ENCODE results near the gene DOLPP1.

The DOLPP1 gene

DNA sequence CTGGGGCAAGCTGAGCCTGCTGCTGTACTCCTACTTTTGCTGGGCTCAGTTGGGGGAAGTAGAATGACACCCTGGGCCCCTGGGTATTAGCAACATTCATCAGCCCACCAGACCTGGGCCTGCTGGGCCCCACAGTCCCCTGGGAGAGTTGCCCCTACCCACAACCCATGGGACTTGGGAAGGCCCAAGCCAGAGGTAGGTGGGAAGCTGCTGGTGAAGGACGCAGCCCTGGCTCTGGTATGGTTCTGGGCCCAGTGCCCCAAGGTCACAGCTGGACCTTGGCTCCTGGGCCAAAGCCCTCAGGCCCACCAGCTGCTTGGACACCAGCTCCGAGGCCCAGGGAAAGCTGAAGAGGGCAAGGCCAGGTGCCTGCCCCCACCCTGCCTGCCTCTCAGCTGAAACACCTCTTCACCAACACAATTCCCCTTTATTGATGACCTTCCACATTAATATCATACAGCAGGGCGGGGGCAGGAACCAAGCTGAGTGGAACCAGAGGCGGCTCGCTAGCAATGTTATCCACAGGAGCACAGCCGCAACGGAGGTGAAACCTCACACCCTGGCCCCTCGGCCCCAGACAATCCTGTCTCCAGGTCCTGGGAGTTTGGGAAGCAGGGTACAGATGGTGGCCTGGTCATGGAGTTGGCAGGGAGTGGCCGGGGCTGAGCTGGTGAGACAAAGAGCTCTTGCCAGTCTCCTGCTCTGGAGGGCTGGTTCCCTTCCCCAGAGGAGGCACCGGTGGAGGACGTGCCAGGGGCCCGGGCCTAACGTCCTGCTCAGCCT lies 13.7 kb downstream of the DOLPP1 start:
- no peak for DNase-seq (ENCODE audit: low spot score)

DNA sequence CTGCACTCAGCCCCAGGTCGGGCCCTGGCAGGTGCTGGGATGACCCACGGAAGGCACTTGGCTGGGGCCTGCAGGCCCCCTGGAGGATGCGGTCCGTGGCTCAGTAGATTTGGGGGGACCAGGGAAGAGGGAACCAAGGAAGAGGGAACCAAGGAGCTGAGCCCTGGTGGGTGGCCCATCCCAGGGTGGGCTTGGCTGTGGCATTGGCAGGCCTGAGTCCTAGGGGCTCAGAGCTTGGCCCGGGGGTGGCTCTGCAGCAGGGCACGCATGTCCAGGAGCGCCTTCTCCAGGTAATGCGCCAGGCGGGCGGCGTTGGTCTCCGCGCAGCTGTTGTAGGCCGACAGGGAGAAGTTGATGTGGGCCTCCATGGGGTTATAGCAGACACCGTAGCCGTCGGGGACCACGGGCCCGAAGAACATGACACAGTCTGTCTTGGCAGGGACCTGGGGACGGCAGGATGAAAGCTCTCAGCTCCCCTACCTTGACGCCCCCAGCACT lies 14.3 kb downstream of the DOLPP1 start:
- no peak for DNase-seq (ENCODE audit: low spot score)

DNA sequence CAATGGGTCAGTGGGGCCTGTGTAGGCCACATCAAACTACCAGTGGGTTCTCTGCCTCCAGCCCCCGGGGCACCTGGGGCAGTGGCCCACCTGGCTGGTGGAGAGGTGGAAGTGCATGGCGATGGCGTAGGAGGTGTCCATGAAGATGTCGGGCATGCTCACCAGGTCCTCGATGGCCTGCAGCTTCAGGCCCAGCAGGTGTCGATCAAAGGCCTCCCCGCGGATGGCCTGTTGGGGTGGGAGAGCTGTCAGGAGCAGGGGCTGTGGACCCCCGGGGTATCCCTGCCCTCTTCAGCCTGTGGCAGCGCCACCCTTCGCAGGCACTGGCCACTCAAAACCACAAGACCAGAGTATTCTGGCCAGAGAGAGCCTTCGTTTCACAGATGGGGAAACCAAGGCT lies 15.0 kb downstream of the DOLPP1 start:
- no peak for DNase-seq (ENCODE audit: low spot score)

DNA sequence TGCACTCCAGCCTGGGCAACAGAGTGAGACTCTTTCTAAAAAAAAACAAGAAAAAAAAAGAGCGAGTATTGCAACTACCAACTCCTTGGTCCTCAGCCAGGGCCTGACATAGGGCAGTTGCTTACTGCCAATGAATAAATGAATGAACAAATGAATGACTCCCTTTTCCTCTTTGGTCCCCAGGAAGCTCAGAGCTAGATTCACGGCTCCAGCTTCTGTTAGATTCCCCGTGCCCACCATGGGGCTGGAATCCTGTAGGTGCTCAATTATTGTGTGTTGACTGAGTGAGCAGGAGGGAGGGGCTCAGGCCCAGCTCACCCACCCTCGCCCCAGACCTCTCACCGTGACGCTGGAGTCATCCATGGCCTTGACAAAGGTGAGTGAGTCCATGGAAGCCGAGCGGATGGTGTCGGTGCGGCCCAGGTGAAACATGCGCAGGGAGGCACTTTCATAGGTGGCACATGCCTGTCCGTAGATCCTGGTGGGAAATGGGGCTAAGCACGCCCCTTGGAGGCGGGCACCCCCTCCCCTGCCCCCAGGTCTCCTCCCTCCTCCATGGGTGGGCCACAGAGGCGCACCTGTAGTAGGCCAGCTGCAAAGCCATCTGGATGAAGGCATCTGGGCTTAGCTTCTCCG lies 16.9 kb downstream of the DOLPP1 start:
- DNase-seq (ENCODE audit: low spot score) = no peak

- no peak for DNase-seq (ENCODE audit: low spot score)
These were observed 17.4 kb downstream of the DOLPP1 start for GRCh38 chr9:129098328-129098727.

GRCh38 chr9:129100383-129101169 lies 19.7 kb downstream of the DOLPP1 start:
- DNase-seq (ENCODE audit: low spot score) = no peak

DNA sequence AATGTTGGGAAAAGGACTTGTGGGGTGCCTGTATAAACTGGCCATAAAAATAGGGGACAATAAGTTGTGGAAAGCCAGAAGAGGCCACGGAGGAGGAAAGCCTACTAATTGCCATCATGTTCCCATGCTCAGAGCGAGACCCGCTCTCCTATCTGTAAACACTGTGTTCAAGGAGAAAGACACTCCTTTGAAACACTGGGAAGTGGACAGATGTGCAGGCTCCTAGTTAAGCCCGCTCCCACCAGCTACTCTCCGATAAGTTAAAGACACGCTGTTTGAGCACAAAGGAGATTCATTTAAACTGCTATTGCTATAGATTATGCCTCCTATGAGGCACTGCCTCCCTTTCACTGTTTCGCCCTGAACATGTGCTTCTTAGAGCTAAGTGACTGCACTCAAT lies 20.4 kb downstream of the DOLPP1 start:
- DNase-seq (ENCODE audit: low spot score) = no peak

DNA sequence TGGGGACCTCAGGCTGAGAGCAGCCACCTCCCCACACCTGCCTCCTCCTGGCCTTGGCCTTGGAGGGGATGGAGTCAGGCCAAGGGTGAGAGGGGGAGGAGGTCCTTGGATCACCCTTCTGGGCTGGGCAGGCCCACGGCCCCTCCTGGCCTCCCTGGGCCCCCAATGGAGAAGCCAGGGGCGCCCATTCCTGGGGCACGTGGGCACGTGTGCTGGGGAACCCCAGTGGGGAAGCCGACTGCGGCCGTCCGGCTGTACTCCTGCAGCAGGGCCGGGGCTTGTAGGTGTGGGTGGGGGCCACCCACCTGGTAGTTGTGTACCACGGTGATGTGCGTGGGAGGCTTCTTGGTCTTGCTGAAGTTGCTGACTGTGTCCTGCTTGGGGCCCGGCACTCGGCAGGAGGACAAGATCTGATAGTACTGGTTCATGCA lies 21.2 kb downstream of the DOLPP1 start:
- no peak for DNase-seq (ENCODE audit: low spot score)

DNA sequence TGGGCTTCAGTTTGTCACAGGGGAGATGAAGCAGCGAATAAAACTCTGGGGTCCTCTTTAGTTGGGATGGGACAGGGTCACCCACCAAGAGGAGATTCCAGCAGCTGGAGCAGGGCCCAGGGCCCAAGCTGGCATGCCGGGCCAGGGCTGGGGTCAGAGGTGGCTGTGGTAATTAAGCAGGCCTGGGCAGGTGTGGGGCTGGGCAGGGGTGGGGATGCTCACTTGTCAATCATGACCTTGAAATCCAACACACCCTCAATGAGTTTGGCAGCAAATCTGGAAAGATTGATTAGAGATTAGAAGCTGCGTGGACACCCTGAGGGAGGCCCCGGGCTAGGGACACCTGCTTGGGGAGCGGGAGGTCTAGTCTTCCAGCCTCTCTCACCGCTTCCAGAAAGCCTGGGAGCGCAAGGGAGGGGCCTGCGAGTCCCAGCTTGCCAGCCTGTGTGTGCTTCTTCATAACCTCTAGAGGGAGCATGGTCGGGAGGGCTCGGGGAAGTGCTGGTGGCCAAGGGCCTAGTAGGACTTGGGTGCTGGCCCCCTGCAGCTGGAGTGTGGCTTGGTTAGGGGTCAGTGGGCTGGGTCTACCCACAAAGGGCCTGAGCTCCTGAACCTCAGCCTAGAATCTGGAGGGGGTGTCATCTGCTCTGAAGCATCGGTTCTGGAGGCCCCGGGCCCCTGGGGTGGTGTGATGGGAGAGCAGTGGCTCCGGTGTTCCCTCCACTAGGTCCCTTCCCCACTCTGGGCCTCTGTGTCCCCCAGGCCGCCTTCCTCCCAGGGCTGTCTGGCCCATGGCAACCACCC lies 22.1 kb downstream of the DOLPP1 start:
- no peak for DNase-seq (ENCODE audit: low spot score)

DNA sequence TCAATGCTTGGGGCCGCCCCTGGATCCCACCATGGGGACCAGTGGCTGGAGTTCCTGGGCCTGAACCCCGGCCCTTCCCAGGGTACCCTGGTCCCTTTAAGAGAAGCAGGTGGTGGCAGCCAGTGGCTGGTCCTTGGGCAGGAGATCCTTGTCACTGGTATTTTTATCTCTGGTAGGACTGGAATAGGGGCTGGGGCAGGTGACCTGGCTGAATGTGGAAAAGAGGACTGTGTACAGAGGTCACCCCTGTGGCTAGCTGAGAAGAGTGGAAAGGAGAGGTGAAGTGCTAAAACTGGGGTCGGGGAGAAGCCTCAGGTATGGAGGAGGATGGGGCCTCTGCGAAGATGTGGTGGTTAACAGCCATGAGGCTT lies 22.7 kb downstream of the DOLPP1 start:
- no peak for DNase-seq (ENCODE audit: low spot score)

DNA sequence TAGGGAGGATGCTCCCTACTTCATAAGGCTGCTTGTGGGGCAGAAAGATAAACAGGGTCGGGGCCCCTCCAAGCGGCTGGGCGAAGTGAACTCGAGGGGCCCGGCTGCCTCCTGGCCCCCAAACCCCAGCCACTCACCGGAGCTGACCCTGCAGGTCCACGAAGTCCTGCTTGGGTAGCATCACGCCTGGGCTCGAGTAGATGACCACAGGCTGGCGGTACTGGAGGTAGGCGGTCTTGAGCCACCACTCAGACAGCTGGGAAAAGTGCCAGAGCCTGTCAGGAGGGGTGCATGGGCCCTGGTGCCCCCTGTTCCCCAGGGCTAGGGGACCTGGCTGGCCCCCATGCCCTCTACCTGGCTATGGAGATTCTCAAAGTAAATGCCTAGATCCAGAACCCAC lies 23.1 kb downstream of the DOLPP1 start:
- no peak for DNase-seq (ENCODE audit: low spot score)

- no peak for DNase-seq (ENCODE audit: low spot score)
These were observed 25.2 kb downstream of the DOLPP1 start for GRCh38 chr9:129105857-129106694.

- no peak for DNase-seq (ENCODE audit: low spot score)
These were observed 26.7 kb downstream of the DOLPP1 start for GRCh38 chr9:129107651-129108050.

- no peak for DNase-seq (ENCODE audit: low spot score)
These were observed 27.3 kb downstream of the DOLPP1 start for GRCh38 chr9:129108083-129108804.

DNA sequence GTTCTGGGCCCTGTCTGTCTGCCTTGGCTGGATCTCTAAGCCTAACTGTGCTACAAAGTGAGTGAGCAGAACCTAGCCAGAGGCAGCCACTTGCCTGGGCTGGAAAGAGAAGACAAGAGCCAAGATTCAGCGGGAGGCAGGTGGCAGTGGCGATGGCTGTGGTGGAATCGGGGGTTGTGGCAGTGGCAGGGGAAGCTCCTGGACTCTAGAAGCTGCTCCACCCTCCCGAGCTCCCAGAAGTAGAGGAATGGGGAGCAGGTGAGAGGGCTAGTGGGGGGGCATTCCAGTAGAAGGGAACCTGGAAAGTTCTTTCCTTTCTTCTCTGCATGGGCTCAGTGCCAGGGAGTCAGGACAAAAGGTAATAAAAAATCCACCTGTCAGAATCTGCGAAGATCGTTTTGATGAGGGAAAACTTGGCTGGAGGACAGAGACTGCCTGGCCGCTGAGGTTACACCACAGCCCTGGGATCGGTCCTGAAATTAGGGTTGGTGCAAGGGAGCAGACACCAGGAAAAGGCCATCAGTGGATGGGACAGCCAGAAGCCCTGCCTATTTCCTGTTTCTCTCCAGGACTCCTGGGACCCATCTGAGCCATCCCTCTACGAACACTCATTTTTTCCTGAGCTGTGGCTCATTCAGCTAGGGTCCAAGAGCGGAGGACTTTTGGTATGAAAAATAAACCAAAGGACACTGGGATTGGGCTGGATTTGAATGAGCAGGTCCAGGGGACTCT lies 28.1 kb downstream of the DOLPP1 start:
- no peak for DNase-seq (ENCODE audit: low spot score)

DNA sequence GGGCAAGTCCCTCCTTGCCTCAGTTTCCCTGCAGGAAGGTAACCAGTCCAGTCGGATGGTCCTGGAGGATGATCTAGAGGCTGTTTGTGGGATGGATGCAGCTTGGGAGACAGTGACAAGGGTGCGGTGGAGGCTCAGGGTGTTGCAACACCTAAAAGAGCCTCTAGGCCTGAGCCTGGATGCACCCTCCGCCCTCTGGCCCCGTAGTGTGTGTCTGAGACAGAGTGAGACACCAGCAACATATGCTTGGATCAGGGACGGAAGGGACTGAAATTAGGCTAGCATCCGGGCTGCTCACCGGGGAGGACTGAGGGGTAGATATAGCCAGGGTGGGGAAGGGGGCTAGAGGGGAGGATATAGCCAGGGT lies 28.6 kb downstream of the DOLPP1 start:
- no peak for DNase-seq (ENCODE audit: low spot score)

DNA sequence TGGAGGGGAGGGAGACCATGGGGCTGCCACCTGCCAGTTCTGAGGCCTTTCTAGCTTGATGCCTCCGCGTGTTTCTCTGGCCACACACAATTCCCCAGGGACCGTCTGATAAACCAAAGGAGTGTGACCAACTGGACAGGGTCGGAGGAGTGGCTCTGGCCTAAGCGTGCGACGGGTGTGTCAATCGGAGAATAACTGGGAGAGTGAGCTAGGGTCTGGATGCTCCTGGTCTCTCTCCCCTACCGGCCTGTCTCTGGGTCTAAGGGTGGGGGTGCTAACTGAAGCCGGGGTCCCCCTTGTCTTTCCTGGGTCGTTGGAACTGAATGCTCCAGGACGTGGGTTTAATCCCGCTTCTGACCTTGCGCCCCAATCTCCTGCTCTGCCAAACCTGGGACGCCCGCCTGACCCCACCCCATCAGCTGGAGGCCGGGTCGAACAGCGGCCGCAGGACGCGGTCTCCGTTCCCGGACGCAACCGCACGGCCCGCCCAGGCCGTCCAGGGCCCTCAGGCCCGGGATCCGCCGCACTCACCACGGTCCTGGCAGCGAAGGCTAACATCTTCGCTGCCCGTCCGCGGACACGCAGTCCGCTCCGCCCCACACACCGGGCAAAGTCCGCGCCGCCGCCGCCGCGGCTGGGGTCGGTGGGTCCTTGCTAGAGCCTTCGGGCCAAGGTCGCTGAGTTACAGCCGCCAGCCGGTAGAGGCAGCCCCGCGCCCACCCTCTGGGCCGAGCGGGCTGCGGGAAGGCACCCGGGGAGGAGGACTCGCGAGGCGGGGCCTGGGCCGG lies 29.2 kb downstream of the DOLPP1 start:
- DNase-seq (ENCODE audit: low spot score) = no peak

- DNase-seq (ENCODE audit: low spot score) = peak; percentile 97
These were observed 30.0 kb downstream of the DOLPP1 start, which contains the start of the genes CRAT and PTPA for GRCh38 chr9:129110740-129111527. TSS of gene CRAT (minus strand) at chr9:129110793. CDS start at chr9:129110509, 284 bp downstream. TSS of gene PTPA (plus strand) at chr9:129111415. CDS start at chr9:129111601, 186 bp downstream.
